OCI-LY7 (cell line): ENCODE results near the gene SLC17A8. TPM values are rescaled to one million over a fixed set of nuclear protein-coding genes. Genes with fewer than 3 reads are reported as not detected.
"Not testable (repeated sequence)": the region's sequence is repeated elsewhere in the genome, so short reads cannot be mapped to it uniquely, and the experiment has no call there.

ENCODE experiments used
- BruUV-seq: library from RNA; stranded (reverse); fragments of 400-500 nt; replicated peaks from 2 replicates; lab custom pipeline; 2021; lab: Mats Ljungman, UMichigan
- CTCF ChIA-PET: fragments of 300-600 bp; sonication (Branson Sonifier 250); formaldehyde crosslinking; loops from one replicate; lab custom pipeline; 2022; ENCODE audit warnings: antibody characterized with exemption; ENCODE audit not compliant: unreplicated experiment; lab: Charles Lee
- POLR2A ChIA-PET: fragments of 300-600 bp; sonication (Branson Sonifier 250); formaldehyde crosslinking; loops from one replicate; lab custom pipeline; 2022; ENCODE audit warnings: antibody characterized with exemption; lab: Charles Lee
- DNase-seq: peaks from one replicate; pipeline ENCODE4 v3.0.0-alpha.2; 2015; ENCODE audit warnings: low spot score
- H2AFZ ChIP-seq: fragments of 200-600 bp; sonication (generic), shearing (Covaris generic); 2 replicates; pipeline ENCODE4 v1.6.1; 2014; ENCODE audit warnings: mild to moderate bottlenecking, antibody characterized with exemption, low read length, moderate library complexity
- H3K27ac ChIP-seq: fragments of 200-600 bp; sonication (generic); 2 replicates; pipeline ENCODE4 v1.5.1; 2014; ENCODE audit warnings: mixed run types, low read depth, mild to moderate bottlenecking, moderate library complexity, low read length, inconsistent platforms; ENCODE audit not compliant: poor library complexity, severe bottlenecking
- H3K36me3 ChIP-seq: fragments of 200-600 bp; sonication (generic); 2 replicates; pipeline ENCODE4 v1.6.1; 2014; ENCODE audit warnings: mild to moderate bottlenecking, antibody characterized with exemption, low read length, moderate library complexity, mixed read lengths; ENCODE audit not compliant: insufficient read depth
- H3K4me1 ChIP-seq: fragments of 200-600 bp; sonication (generic); 2 replicates; pipeline ENCODE4 v1.5.1; 2014; ENCODE audit warnings: mild to moderate bottlenecking, low read length; ENCODE audit not compliant: insufficient read depth, poor library complexity, severe bottlenecking
- H3K4me2 ChIP-seq: fragments of 200-600 bp; sonication (generic); 2 replicates; pipeline ENCODE4 v1.6.1; 2014; ENCODE audit warnings: mild to moderate bottlenecking, low read length
- H3K4me3 ChIP-seq: fragments of 200-600 bp; sonication (generic); 2 replicates; pipeline ENCODE4 v1.5.1; 2014; ENCODE audit warnings: mild to moderate bottlenecking, low read depth, low read length; ENCODE audit not compliant: poor library complexity, severe bottlenecking
- H3K79me2 ChIP-seq: fragments of 200-600 bp; sonication (generic); 2 replicates; pipeline ENCODE4 v1.6.1; 2016; ENCODE audit warnings: low read depth, mild to moderate bottlenecking, low read length, moderate library complexity, mixed read lengths; ENCODE audit not compliant: insufficient read depth
- H3K9me2 ChIP-seq: fragments of 200-600 bp; sonication (generic); 2 replicates; pipeline ENCODE4 v1.6.1; 2016; ENCODE audit warnings: mild to moderate bottlenecking, low read length, mixed read lengths; ENCODE audit not compliant: insufficient read depth
- H3K9me3 ChIP-seq: fragments of 200-600 bp; sonication (generic); 2 replicates; pipeline ENCODE4 v1.6.1; 2014; ENCODE audit warnings: mild to moderate bottlenecking, mixed run types, low read length, mixed read lengths
- H4K20me1 ChIP-seq: fragments of 200-600 bp; sonication (generic); 2 replicates; pipeline ENCODE4 v1.6.1; 2014; ENCODE audit warnings: mild to moderate bottlenecking, antibody characterized with exemption, low read length, moderate library complexity, mixed read lengths; ENCODE audit not compliant: insufficient read depth
- CTCF ChIP-seq: fragments of 200-600 bp; sonication (generic); conservative IDR thresholded peaks from 2 replicates; pipeline ENCODE4 v1.5.1; 2014; ENCODE audit warnings: mild to moderate bottlenecking, antibody characterized with exemption, low read length, moderate library complexity, mixed read lengths
- EZH2phosphoT487 ChIP-seq: fragments of 200-600 bp; sonication (generic); IDR thresholded peaks from 2 replicates; pipeline ENCODE4 v1.6.1; 2018; ENCODE audit warnings: low read depth, borderline replicate concordance, mild to moderate bottlenecking, mixed run types, antibody characterized with exemption, low read length, moderate library complexity, mixed read lengths
- intact Hi-C: fragments of 100-400 bp; cut with micrococcal nuclease; formaldehyde crosslinking; loops from one replicate; pipeline ENCODE4 v1.10.0; 2022; ENCODE audit not compliant: unreplicated experiment
- total RNA-seq, 2 experiments: library from RNA; depleted of rRNA in 1 of 2; stranded (reverse); fragments of >200 nt in 1 of 2; shearing (Covaris generic) in 1 of 2; gene quantifications; 2 replicates each; pipeline ENCODE4 v1.2.3, GENCODE V29; 2014 to 2022

Gene SLC17A8
- total RNA-seq, 2 experiments from 2014 or later: not detected

- Histone ChIP-seq H3K9me3 (no peaks in the 10 kb centered on the region), H3K4me2 (no peak overlapping the region), H4K20me1 (no peaks in the 10 kb centered on the region), H3K4me1 (no peaks in the 10 kb centered on the region), H3K9me2 (no peaks in the 10 kb centered on the region), H3K4me3 (no peak overlapping the region), H3K27ac (no peak overlapping the region), H3K79me2 (no peaks in the 10 kb centered on the region), H2AFZ (no peak overlapping the region), H3K36me3 (peaks cover 56% of the 10 kb centered on the region)
- BruUV-seq: no TSS peak
- POLR2A ChIA-PET: interaction anchor here (0.6 to 1.6 kb wide), 2 partner anchors 41 to 194 kb away, joined by 3 read pairs; no protein-coding TSS in a partner anchor
- intact Hi-C loops: no loop called here
- TF ChIP-seq CTCF (no peak), EZH2phosphoT487 (no peak)
- CTCF ChIA-PET: no interaction called here
- DNase-seq: no peak
Observed at GRCh38 chr12:100337299-100337698, 19.6 kb upstream of the SLC17A8 start.

- TF ChIP-seq CTCF: no peak
- no peak for TF ChIP-seq EZH2phosphoT487
- ChIA-PET CTCF (no interaction called here), POLR2A (interaction anchor here (1.6 kb wide), 1 partner anchor 41 kb away, joined by 3 read pairs; no protein-coding TSS in a partner anchor)
- no peak overlapping the region for H3K4me2 ChIP-seq
- H3K9me3 ChIP-seq: no peaks in the 10 kb centered on the region
- no peaks in the 10 kb centered on the region for H4K20me1 ChIP-seq
- intact Hi-C loops: no loop called here
- H2AFZ ChIP-seq: no peak overlapping the region
- H3K4me3 ChIP-seq: no peak overlapping the region
- DNase-seq: no peak
- H3K79me2 ChIP-seq: no peaks in the 10 kb centered on the region
- H3K36me3 ChIP-seq: peaks cover 55% of the 10 kb centered on the region
- no peaks in the 10 kb centered on the region for H3K9me2 ChIP-seq
- no peaks in the 10 kb centered on the region for H3K4me1 ChIP-seq
- H3K27ac ChIP-seq: no peak overlapping the region
- BruUV-seq: no TSS peak
Observed at GRCh38 chr12:100337727-100338126, 19.1 kb upstream of the SLC17A8 start.

GRCh38 chr12:100339071-100339470, 17.8 kb upstream of the SLC17A8 start:
- no peaks in the 10 kb centered on the region for H3K9me2 ChIP-seq
- no peaks in the 10 kb centered on the region for H3K4me1 ChIP-seq
- CTCF ChIA-PET: no interaction called here
- no peak overlapping the region for H3K4me3 ChIP-seq
- H4K20me1 ChIP-seq: no peaks in the 10 kb centered on the region
- H2AFZ ChIP-seq: no peak overlapping the region
- no peak overlapping the region for H3K27ac ChIP-seq
- POLR2A ChIA-PET: no interaction called here
- TSS peak; percentile 29 for BruUV-seq
- no peak overlapping the region for H3K4me2 ChIP-seq
- intact Hi-C loops: no loop called here
- H3K36me3 ChIP-seq: peaks cover 43% of the 10 kb centered on the region; the same call in 1 of the 2 replicates
- DNase-seq: no peak
- no peaks in the 10 kb centered on the region for H3K9me3 ChIP-seq
- H3K79me2 ChIP-seq: no peaks in the 10 kb centered on the region
- TF ChIP-seq CTCF (no peak), EZH2phosphoT487 (no peak)

- H3K4me3 ChIP-seq, POLR2A ChIA-PET, DNase-seq, BruUV-seq, H3K9me3 ChIP-seq, CTCF ChIA-PET, H2AFZ ChIP-seq, intact Hi-C loops, H3K27ac ChIP-seq, H3K4me1 ChIP-seq, H3K4me2 ChIP-seq, H3K9me2 ChIP-seq, H4K20me1 ChIP-seq, H3K79me2 ChIP-seq: not testable (repeated sequence)
- peaks cover 16% of the 10 kb centered on the region; the same call in 1 of the 2 replicates for H3K36me3 ChIP-seq
Observed at GRCh38 chr12:100342897-100343296, 14.0 kb upstream of the SLC17A8 start.
